ENCODE results near the gene PSKH1.

The PSKH1 gene

DNA sequence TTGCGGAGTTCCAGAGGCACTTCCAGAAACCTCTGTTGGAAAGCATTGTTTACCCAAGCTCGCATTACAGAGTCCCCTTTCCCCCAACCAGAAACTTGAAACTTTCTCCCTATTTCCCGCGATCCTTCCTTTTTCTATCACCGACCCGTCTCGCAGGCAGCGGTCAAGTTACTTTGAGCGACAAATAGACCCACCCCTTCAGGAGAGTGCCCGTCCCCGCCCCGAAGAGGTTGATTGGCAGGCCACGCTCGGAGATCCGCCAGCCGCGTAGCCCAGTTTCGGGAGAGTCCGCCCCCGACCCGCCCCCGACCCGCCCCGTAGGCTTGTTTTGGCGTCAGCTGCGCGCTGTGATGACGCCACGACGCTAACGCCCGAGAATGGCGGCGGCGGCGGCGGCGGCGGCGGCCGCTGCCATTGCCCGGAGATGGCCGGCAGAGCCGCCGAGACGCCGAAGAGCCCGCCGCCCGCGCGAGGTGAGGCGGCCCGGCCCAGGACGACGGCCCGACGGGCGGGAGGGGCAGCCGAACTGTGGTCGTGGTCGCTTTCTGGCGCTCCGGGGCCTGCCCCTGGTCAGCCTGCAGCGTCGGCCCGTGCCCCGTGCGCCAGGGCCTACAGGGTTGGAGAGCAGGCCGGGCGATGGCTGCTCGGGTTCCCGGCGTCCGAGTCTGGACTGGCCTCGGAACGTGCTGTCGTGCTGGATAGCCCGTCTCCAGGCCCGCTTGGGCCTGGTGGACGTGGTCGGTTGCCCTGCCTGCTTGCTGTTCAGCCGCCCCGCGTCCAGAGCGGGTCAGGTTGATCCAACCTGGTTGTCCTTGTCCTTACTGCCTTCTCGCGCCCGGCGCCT lies at the start of gene PSKH1:
PSKH1 (plus strand) TSS at position 356 of the 844 bp plus-strand sequence. CDS start 15,496 bp downstream, outside the sequence.
- Mint-ChIP-seq H3K4me1 (peaks cover 36% of the 10 kb centered on the region), H3K36me3 (ENCODE audit: low read depth) (no peaks in the 10 kb centered on the region), H3K27ac (peak within 1 kb of the TSS; percentile 99), H3K27me3 (ENCODE audit: low read depth, poor library complexity) (peaks cover 3% of the 10 kb centered on the region), H3K4me3 (peak within 1 kb of the TSS; percentile 98), H3K9me3 (no peaks in the 10 kb centered on the region)
- peak; percentile 97 for DNase-seq
- TF ChIP-seq, protein P1, sequence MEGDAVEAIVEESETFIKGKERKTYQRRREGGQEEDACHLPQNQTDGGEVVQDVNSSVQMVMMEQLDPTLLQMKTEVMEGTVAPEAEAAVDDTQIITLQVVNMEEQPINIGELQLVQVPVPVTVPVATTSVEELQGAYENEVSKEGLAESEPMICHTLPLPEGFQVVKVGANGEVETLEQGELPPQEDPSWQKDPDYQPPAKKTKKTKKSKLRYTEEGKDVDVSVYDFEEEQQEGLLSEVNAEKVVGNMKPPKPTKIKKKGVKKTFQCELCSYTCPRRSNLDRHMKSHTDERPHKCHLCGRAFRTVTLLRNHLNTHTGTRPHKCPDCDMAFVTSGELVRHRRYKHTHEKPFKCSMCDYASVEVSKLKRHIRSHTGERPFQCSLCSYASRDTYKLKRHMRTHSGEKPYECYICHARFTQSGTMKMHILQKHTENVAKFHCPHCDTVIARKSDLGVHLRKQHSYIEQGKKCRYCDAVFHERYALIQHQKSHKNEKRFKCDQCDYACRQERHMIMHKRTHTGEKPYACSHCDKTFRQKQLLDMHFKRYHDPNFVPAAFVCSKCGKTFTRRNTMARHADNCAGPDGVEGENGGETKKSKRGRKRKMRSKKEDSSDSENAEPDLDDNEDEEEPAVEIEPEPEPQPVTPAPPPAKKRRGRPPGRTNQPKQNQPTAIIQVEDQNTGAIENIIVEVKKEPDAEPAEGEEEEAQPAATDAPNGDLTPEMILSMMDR (IDR thresholded peaks at IDR 0.05): no peak

DNA sequence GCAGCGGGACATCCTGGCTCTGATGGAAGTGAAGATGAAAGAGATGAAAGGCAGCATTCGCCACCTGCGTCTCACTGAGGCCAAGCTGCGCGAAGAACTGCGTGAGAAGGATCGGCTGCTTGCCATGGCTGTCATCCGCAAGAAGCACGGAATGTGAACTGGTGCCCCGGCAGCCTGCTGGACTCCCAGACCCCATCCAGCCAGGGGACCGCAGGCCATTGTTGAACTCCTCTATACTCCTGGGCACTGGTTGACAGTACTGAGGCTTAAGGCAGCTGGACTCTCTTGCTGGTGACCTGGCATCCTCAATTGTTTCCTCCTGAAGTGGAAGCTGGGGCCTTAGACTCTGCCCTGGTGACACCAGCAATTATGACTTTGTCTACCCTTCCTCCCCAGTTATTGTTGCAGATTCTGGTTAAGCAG lies 49.7 kb upstream of the PSKH1 start:
- TF ChIP-seq, protein P1 (IDR thresholded peaks at IDR 0.05): no peak
- Mint-ChIP-seq H3K9me3 (no peaks in the 10 kb centered on the region), H3K4me3 (peak overlapping the region; percentile 93), H3K36me3 (ENCODE audit: low read depth) (no peaks in the 10 kb centered on the region), H3K27me3 (ENCODE audit: low read depth, poor library complexity) (peaks cover 2% of the 10 kb centered on the region), H3K4me1 (peaks cover 52% of the 10 kb centered on the region), H3K27ac (peak overlapping the region; percentile 89)
- peak; percentile 29 for DNase-seq

- H3K27me3 Mint-ChIP-seq (ENCODE audit: low read depth, poor library complexity): no peaks in the 10 kb centered on the region
- peaks cover 56% of the 10 kb centered on the region for H3K4me1 Mint-ChIP-seq
- H3K36me3 Mint-ChIP-seq (ENCODE audit: low read depth): peaks cover 5% of the 10 kb centered on the region
- TF ChIP-seq, protein P1 (IDR thresholded peaks at IDR 0.05): no peak
- H3K27ac Mint-ChIP-seq: peak overlapping the region; percentile 89
- H3K4me3 Mint-ChIP-seq: peak overlapping the region; percentile 93
- no peaks in the 10 kb centered on the region for H3K9me3 Mint-ChIP-seq
- DNase-seq: no peak
Observed at GRCh38 chr16:67844497-67844896, 48.6 kb upstream of the PSKH1 start.

DNA sequence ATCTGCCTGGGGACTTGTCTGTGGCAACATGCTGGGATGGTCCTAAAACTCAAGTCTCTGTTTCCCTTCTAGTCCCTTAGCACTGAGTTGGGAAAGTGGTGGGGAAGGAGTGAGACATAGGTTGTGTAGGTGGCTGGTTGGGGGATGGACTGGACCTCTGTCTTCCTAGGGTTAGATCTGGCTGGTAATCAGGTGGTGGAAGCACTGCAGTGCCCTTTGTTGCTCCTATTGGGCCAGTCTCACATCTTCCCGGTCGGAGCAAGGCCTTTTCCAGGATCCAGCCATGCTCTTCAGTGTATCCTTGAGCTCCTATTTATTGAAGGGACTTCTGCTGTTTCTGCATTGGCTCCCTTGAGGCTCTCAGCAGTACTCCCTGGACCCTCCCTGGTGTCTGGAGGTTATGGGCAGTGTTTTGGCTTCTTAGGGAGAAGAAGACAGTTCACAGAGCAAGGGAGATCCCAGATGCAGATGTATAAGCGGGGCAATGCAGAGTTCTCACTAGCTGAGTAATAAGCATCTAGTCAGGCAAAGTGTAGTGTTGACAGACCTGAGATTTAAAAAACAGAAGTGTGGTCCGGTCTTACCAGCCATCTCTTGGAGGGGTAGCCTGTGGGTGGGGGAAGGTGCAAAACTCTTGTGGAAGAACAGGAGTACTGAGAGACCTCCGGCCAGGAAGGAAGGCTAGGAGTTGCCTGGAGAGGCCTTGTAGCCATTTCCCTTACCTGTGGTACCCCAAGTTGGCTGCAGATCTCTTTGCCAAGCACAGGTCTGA lies 47.6 kb upstream of the PSKH1 start:
- Mint-ChIP-seq H3K4me1 (peaks cover 56% of the 10 kb centered on the region), H3K4me3 (peak overlapping the region; percentile 93)
- no peak for DNase-seq

DNA sequence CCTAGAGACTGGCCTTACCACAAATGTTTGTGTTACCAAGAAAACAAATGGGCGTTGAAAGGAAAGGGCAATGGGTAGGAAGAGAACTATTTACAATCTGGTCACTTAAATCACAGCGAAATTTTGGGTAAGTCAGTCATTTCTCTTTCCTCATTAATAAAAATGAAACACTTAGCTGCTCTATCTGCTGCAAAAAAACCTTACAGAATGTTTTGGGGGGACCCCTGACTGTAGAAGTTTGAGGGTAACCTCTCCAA lies 47.1 kb upstream of the PSKH1 start:
- Mint-ChIP-seq H3K36me3 (ENCODE audit: low read depth) (peaks cover 16% of the 10 kb centered on the region), H3K9me3 (no peaks in the 10 kb centered on the region), H3K4me3 (peak overlapping the region; percentile 93), H3K4me1 (peaks cover 56% of the 10 kb centered on the region), H3K27me3 (ENCODE audit: low read depth, poor library complexity) (no peaks in the 10 kb centered on the region), H3K27ac (peak overlapping the region; percentile 99)
- TF ChIP-seq, protein P1 (IDR thresholded peaks at IDR 0.05): no peak
- DNase-seq: no peak

More for the DNA sequence above, 47.6 kb upstream of the PSKH1 start:
- H3K27ac Mint-ChIP-seq: peak overlapping the region; percentile 99
- H3K9me3 Mint-ChIP-seq: no peaks in the 10 kb centered on the region
- no peaks in the 10 kb centered on the region for H3K27me3 Mint-ChIP-seq (ENCODE audit: low read depth, poor library complexity)
- peaks cover 13% of the 10 kb centered on the region for H3K36me3 Mint-ChIP-seq (ENCODE audit: low read depth)
- TF ChIP-seq, protein P1 (IDR thresholded peaks at IDR 0.05): no peak

Measured in nephron progenitor cell (in vitro differentiated cells).